Glomerular endothelial cell (primary cell): Measurements from ENCODE around the gene PDE6H. TPM values are rescaled to one million over a fixed set of nuclear protein-coding genes. Genes with fewer than 3 reads are reported as not detected.

Source experiments
- DNase-seq: peaks from one replicate; pipeline ENCODE4 v3.0.0-alpha.2; 2011; ENCODE audit warnings: low read depth, low spot score; ENCODE audit errors: extremely low read depth
- total RNA-seq: library from RNA; depleted of rRNA; stranded (reverse); fragments of >200 nt; gene quantifications from 2 replicates; pipeline ENCODE4 v1.2.3, GENCODE V29; 2015

The PDE6H gene
- total RNA-seq, 1 donor from 2014 or later = not detected

DNA sequence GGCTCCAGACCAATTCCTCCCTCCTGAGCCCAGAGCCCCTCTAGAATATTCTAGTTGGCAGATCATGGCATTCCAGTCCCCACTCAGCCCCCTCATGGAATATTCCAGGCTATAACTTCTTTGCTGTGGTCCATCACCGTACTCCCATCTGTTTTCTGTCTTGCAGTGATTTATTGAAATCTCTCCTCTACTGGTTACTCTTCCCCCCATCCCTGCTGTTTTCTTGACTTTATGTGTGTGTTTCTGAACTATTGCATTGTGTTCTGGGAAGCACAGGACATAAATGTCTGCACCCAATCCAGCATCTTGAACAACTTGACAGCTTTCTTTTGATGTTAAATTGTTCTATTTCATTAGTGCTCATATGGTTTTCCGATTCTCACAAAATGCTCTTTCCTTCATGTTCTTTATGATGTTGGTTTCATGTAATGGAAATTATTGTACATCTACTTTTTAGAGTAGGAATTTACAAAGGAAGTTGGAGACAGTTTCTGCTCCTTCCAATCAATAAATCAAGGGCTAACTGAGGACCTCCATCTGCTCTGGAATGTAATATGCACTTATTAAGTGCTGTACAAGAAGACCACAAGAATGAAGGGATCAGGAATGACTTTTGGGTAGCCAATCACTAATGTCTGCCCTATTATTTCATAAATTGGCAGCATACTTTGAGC is 26.3 kb downstream of the PDE6H start:
- no peak for DNase-seq

DNA sequence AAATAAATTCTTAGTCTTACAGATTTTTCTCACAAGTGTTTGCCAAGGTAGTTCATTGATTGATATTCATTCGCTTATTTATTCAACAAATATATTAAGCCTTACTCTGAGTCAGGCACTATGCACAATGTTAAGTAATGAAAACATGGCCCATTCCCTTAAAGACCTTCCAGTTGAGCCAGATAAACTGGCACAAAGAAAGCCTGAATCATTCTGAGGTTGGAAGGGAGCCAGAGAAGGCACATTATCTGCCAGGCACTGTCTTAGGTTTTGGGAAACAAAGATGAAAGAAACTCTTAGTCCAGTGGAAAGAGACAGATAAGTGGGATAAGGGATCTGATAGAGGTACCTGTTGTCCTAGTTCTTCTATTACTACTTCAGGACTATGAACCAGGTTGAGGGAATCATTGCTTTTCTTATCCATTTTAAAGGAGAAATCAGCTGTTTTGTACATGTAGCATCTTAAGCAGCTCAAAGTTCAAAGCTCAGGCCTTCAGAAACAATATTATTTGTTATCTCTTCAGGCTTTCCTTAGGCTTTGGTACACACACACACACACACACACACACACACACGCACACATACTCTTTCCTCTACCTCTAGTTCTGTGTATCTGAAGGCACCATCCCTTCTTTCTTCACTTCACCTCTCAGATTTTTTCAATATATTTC is 27.0 kb downstream of the PDE6H start:
- DNase-seq = no peak

DNA sequence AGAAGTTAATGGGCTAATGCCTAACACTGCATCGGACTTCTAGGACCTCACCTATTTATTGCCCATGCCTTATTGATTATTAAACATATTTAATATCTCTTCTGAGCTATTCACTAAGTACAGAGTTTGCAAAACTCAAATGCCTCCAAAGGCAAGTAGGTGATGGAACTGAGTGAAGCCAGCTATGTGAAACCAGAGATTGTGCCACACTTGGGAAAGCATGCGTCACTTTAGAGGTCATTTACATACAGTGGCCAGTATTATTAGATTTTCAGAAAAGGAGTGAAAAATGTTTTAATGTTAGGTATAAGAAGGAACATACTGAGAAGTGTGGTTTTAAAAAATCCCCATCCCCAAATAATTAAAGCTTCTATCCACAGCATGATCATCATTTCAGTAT is 27.7 kb downstream of the PDE6H start:
- no peak for DNase-seq

GRCh38 chr12:15001733-15002382 is 29.0 kb downstream of the PDE6H start:
- no peak for DNase-seq

GRCh38 chr12:15004421-15004820 is 31.6 kb downstream of the PDE6H start:
- DNase-seq = no peak

GRCh38 chr12:15005064-15005463 is 32.2 kb downstream of the PDE6H start:
- DNase-seq = no peak

GRCh38 chr12:15007551-15007950 is 34.7 kb downstream of the PDE6H start:
- DNase-seq = no peak

DNA sequence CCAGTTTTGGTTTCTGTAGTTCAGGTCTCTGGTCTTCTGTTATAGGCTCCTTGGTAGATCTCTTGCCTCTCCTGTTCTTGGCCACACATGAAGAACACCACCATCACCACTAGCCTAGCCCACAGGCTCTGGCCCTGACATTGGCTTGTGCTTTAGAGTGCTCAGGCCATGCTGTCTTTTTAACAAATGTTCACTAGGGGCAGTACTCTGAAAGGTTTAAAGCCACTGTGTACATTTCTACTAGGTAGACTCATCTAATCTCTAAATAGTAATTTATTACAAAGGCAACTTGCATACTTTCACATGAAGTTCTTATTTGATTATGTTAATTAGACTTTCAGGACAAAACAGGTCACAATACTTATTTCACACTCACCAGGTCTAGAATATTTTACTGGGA is 38.3 kb downstream of the PDE6H start:
- no peak for DNase-seq

DNA sequence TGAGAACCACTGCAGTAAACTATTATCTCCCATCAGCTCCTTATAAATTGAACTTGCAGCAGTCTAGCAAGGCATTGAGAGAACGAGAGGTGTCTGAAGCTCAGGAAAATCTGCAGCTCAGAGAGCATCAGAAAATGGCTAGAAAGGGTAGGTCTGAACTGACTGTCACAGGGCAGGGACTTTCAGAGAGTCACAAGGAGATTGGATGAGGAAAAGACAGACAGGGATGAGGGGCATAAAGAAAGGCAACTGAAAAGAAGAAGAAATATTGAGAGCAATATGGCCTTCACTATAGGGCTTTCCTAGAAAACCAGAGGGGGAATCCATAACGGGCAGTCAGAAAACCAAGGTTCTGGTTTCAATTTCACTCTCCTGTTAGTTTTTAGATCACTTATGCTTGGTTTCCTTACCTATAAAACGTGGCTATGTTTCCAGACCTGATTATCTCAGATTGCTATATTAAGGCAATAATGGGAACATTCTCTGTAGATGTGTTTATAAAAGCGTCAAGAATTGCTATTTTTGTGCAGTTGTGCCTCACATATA is 40.9 kb downstream of the PDE6H start:
- DNase-seq = no peak

DNA sequence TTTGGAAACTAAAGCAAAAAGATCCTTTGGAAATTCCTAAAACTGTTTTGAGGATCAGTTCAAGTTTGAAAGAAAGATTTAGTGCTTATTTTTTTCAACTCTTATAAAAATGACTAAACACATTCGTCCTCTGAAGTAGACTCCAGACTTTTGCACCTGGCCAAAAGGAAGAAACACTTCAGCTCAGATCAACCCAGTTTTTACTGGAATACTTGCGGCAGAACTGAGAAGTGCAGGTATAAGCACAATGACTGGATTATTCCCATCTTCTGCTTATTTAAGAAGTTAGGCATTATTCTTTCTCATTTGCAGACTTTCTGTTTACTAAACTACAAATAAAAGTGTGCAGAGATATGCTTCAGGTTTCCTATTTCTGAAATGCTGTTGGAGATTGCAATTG is 41.9 kb downstream of the PDE6H start:
- no peak for DNase-seq

DNA sequence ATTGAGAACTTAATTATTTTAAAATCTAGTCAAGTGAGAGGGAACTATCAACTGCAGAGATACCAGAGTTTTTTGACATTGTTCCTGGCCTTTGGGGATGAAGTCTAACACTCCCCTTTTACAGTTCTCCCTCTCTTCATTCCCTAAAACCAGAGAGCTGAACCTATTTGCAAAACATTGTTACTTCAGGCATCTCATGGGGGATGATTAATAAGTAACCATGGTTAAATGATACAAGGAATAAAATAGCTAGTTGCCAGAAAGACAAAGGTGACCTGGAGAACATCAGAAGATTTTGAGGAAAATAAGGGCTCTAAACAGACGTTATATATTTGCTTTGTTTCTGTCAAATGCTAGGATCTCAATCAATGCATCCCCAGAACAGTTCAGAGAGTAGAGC is 42.3 kb downstream of the PDE6H start:
- no peak for DNase-seq

DNA sequence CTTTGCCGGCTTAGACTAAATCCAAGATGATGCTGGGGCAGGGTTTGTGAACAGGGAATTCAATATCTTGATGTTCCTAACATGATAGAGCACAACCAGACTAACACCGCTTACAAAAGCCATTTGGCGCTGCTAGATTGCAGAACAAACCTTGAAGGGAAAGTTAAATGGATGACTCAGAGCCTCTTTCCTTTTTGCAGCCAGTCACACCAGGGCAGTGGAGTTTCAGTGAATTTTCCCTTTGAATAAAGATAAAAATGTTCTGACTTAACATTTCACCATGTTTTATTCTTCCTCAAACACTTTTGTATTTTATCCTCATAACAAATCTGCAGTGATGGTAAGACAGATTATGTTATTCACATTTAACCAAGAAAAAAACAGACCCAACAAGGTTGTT is 47.3 kb downstream of the PDE6H start:
- no peak for DNase-seq

Other genes starting within 250 kb of the PDE6H start
- 21.6 and 24.1 TPM in 2 replicates for gene WBP11, start 169.6 kb upstream of the PDE6H start, total RNA-seq
- gene C12orf60, start 169.4 kb upstream of the PDE6H start, total RNA-seq = 0.24 and 2.1 TPM in 2 replicates
- gene SMCO3, start 158.9 kb upstream of the PDE6H start, total RNA-seq = 0.05 and 0.12 TPM in 2 replicates
- gene ART4, start 129.5 kb upstream of the PDE6H start, total RNA-seq = 0.29 and 1.8 TPM in 2 replicates
- gene MGP, start 87.2 kb upstream of the PDE6H start, total RNA-seq = 2.6 and 9.1 TPM in 2 replicates
- gene ERP27, start 34.5 kb upstream of the PDE6H start, total RNA-seq = not detected in 2 replicates
- gene ARHGDIB, start 11.4 kb upstream of the PDE6H start, total RNA-seq = 272 and 438 TPM in 2 replicates
- gene RERG, start 248.4 kb downstream of the PDE6H start, total RNA-seq = not detected in 2 replicates